HCT116 (cell line): ENCODE results near the gene VWA5B1. TPM values are rescaled to one million over a fixed set of nuclear protein-coding genes. Genes with fewer than 3 reads are reported as not detected.

Experiments
- ATAC-seq: fragments of 200-7000 bp; cut with Tn5 transposase; 2 replicates; pipeline ENCODE4 v1.9.1; 2020; ENCODE audit warnings: mild to moderate bottlenecking, moderate library complexity
- BruUV-seq: library from RNA; stranded (reverse); fragments of 400-500 nt; replicated peaks from 2 replicates; lab custom pipeline; 2021; lab: Mats Ljungman, UMichigan
- CTCF ChIA-PET: fragments of 300-600 bp; sonication (Branson Sonifier 250); formaldehyde crosslinking; loops from one replicate; lab custom pipeline; 2021; ENCODE audit warnings: antibody characterized with exemption; lab: Charles Lee
- POLR2A ChIA-PET: fragments of 300-600, 350-600 bp; sonication (Branson Sonifier 250); formaldehyde crosslinking; loops from one replicate; lab custom pipeline; 2021; ENCODE audit warnings: antibody characterized with exemption; lab: Charles Lee
- RAD21 ChIA-PET, 2 experiments: fragments of 300-600 bp; sonication (Branson Sonifier 250); formaldehyde crosslinking; loops; one replicate each; lab custom pipeline; 2023; ENCODE audit warnings: low total read pairs in 2 of 2; ENCODE audit not compliant: uncharacterized antibody in 2 of 2, unreplicated experiment in 2 of 2, low non-redundant PET in 1 of 2; lab: Charles Lee
- DNase-seq: peaks from one replicate; pipeline ENCODE4 v3.0.0-alpha.2; 2010; ENCODE audit warnings: low read depth, low spot score
- H2AFZ ChIP-seq: fragments of 200-600 bp; shearing (Covaris generic), sonication (generic); 2 replicates; pipeline ENCODE4 v1.6.1; 2017; ENCODE audit warnings: low read depth, mixed run types, mixed read lengths, antibody characterized with exemption, low read length; ENCODE audit not compliant: poor library complexity, severe bottlenecking
- H3K27ac ChIP-seq: 2 replicates; pipeline ENCODE4 v1.5.1; 2012; ENCODE audit warnings: low read depth, low read length
- H3K27me3 ChIP-seq: fragments of 200-600 bp; sonication (generic); 2 replicates; pipeline ENCODE4 v1.6.1; 2016; ENCODE audit warnings: mixed run types, low read length, mixed read lengths; ENCODE audit not compliant: insufficient read depth
- H3K36me3 ChIP-seq, 2 experiments: fragments of 200-500 bp in 1 of 2; fragments of 200-600 bp in 1 of 2; sonication (Bioruptor generic) in 1 of 2; sonication (generic) in 1 of 2; 2 replicates each; pipeline versions ENCODE4 v1.5.1 to v1.6.1; 2014 to 2016; ENCODE audit warnings: low read length in 2 of 2, inconsistent platforms in 1 of 2, mixed read lengths in 1 of 2, mixed run types in 1 of 2; ENCODE audit not compliant: insufficient read depth in 2 of 2, control insufficient read depth in 1 of 2
- H3K4me1 ChIP-seq, 2 experiments: fragments of 200-600 bp in 1 of 2; sonication (generic) in 1 of 2; 2 replicates each; pipeline versions ENCODE4 v1.5.1 to v1.6.1; 2012 to 2017; ENCODE audit warnings: low read length in 2 of 2, inconsistent platforms in 1 of 2, mild to moderate bottlenecking in 1 of 2, mixed read lengths in 1 of 2, mixed run types in 1 of 2, moderate library complexity in 1 of 2; ENCODE audit not compliant: insufficient read depth in 2 of 2, control insufficient read depth in 1 of 2
- H3K4me2 ChIP-seq: fragments of 200-600 bp; sonication (generic); 2 replicates; pipeline ENCODE4 v1.6.1; 2017; ENCODE audit warnings: mixed run types, low read length, mixed read lengths
- H3K4me3 ChIP-seq, 2 experiments: fragments of 200-600 bp in 1 of 2; sonication (generic) in 1 of 2; replicated peaks in 1 of 2; 2 replicates each; pipeline ENCODE4 v1.5.1; 2011 to 2016; ENCODE audit warnings: low read length in 2 of 2, control low read depth in 1 of 2, low read depth in 1 of 2, mild to moderate bottlenecking in 1 of 2, mixed read lengths in 1 of 2, mixed run types in 1 of 2
- H3K79me2 ChIP-seq: fragments of 200-600 bp; sonication (generic); 2 replicates; pipeline ENCODE4 v1.6.1; 2017; ENCODE audit warnings: mild to moderate bottlenecking, mixed run types, low read length, moderate library complexity, mixed read lengths; ENCODE audit not compliant: insufficient read depth
- H3K9ac ChIP-seq: fragments of 200-600 bp; sonication (generic); 2 replicates; pipeline ENCODE4 v1.6.1; 2016; ENCODE audit warnings: low read length, mixed read lengths
- H3K9me2 ChIP-seq: fragments of 200-600 bp; sonication (generic), shearing (Covaris generic); 2 replicates; pipeline ENCODE4 v1.6.1; 2017; ENCODE audit warnings: mixed run types, mild to moderate bottlenecking, moderate library complexity; ENCODE audit not compliant: insufficient read depth
- H3K9me3 ChIP-seq, 2 experiments: fragments of 200-500 bp in 1 of 2; fragments of 200-600 bp in 1 of 2; sonication (Bioruptor generic) in 1 of 2; sonication (generic) in 1 of 2; 2 replicates each; pipeline ENCODE4 v1.6.1; 2014 to 2017; ENCODE audit warnings: low read length in 2 of 2, mixed read lengths in 2 of 2, inconsistent platforms in 1 of 2, low read depth in 1 of 2, mild to moderate bottlenecking in 1 of 2, mixed run types in 1 of 2, moderate library complexity in 1 of 2; ENCODE audit not compliant: control insufficient read depth in 1 of 2, insufficient read depth in 1 of 2
- H4K20me1 ChIP-seq: fragments of 200-600 bp; sonication (generic), shearing (Covaris generic); 2 replicates; pipeline ENCODE4 v1.6.1; 2017; ENCODE audit warnings: mixed run types, mild to moderate bottlenecking, moderate library complexity; ENCODE audit not compliant: insufficient read depth
- ATF3 ChIP-seq: IDR thresholded peaks from 2 replicates; pipeline ENCODE4 v1.6.1; 2012
- CBX3 ChIP-seq: IDR thresholded peaks from 2 replicates; pipeline ENCODE4 v1.6.1; 2012; ENCODE audit warnings: low read depth
- CEBPB ChIP-seq: IDR thresholded peaks from 2 replicates; pipeline ENCODE4 v1.6.1; 2012; ENCODE audit warnings: low read depth
- CTCF ChIP-seq, 3 experiments: fragments of 200-600 bp in 1 of 3; sonication (generic) in 1 of 3; IDR thresholded peaks in 2 of 3; conservative IDR thresholded peaks in 1 of 3; 2 replicates each; pipeline ENCODE4 v1.5.1; 2012 to 2017; ENCODE audit warnings: low read depth in 2 of 3, low read length in 2 of 3, antibody characterized with exemption in 1 of 3, borderline replicate concordance in 1 of 3, control low read depth in 1 of 3, mild to moderate bottlenecking in 1 of 3, mixed read lengths in 1 of 3, mixed run types in 1 of 3, moderate library complexity in 1 of 3; ENCODE audit not compliant: insufficient read depth in 1 of 3
- ELF1 ChIP-seq: IDR thresholded peaks from 2 replicates; pipeline ENCODE4 v1.6.1; 2012; ENCODE audit warnings: low read depth, borderline replicate concordance
- EZH2 ChIP-seq: fragments of 200-600 bp; sonication (generic); IDR thresholded peaks from 2 replicates; pipeline ENCODE4 v1.6.1; 2017; ENCODE audit warnings: antibody characterized with exemption, mixed run types
- EZH2phosphoT487 ChIP-seq: fragments of 200-600 bp; IDR thresholded peaks from 2 replicates; pipeline ENCODE4 v1.6.1; 2018; ENCODE audit warnings: antibody characterized with exemption, borderline replicate concordance
- FOSL1 ChIP-seq: IDR thresholded peaks from 2 replicates; pipeline ENCODE4 v1.6.1; 2012; ENCODE audit warnings: low read depth
- MAX ChIP-seq: IDR thresholded peaks from 2 replicates; pipeline ENCODE4 v1.6.1; 2012
- POLR2AphosphoS5 ChIP-seq: IDR thresholded peaks from 2 replicates; pipeline ENCODE4 v1.6.1; 2011; ENCODE audit warnings: mild to moderate bottlenecking, low read depth, low read length, moderate library complexity
- REST ChIP-seq: IDR thresholded peaks from 2 replicates; pipeline ENCODE4 v1.6.1; 2012; ENCODE audit warnings: low read depth
- SIN3A ChIP-seq: IDR thresholded peaks from 2 replicates; pipeline ENCODE4 v1.6.1; 2012; ENCODE audit warnings: low read depth
- SP1 ChIP-seq: IDR thresholded peaks from 2 replicates; pipeline ENCODE4 v1.6.1; 2012; ENCODE audit warnings: low read depth
- SRF ChIP-seq: IDR thresholded peaks from 2 replicates; pipeline ENCODE4 v1.6.1; 2012; ENCODE audit warnings: low read depth
- TCF7L2 ChIP-seq: IDR thresholded peaks from 2 replicates; pipeline ENCODE4 v1.7.0; 2011; ENCODE audit warnings: borderline replicate concordance, inconsistent platforms; ENCODE audit not compliant: insufficient read depth, insufficient read length; ENCODE audit errors: extremely low read depth
- ZFX ChIP-seq: fragments of 450-650 bp; IDR thresholded peaks from 2 replicates; pipeline ENCODE4 v1.6.1; 2017
- ZNF274 ChIP-seq: fragments of 200-500 bp; sonication (Bioruptor generic); IDR thresholded peaks from 2 replicates; pipeline ENCODE4 v1.6.1; 2014; ENCODE audit warnings: mild to moderate bottlenecking, low read depth, low read length, inconsistent platforms
- intact Hi-C: fragments of 100-400 bp; cut with micrococcal nuclease; formaldehyde crosslinking; loops from 2 replicates; pipeline ENCODE4 v1.10.0; 2022
- total RNA-seq: library from RNA; stranded (reverse); gene quantifications from one replicate; pipeline ENCODE4 v1.2.1, GENCODE V29; 2021; ENCODE audit not compliant: unreplicated experiment

Gene VWA5B1
- total RNA-seq, 1 experiment from 2014 or later = not detected

GRCh38 chr1:20372676-20373075 lies 82.0 kb downstream of the VWA5B1 start:
- ATAC-seq (no peak), DNase-seq (no peak)
- Histone ChIP-seq H3K27me3 (peaks cover 5% of the 10 kb centered on the region; the same call in 1 of the 2 replicates), H3K79me2 (no peaks in the 10 kb centered on the region), H4K20me1 (no peaks in the 10 kb centered on the region), H2AFZ (no peak overlapping the region), H3K4me3 (no peak overlapping the region), H3K9me3 (no peaks in the 10 kb centered on the region), H3K9me2 (no peaks in the 10 kb centered on the region), H3K4me1 (peaks cover 0 to 24% of the 10 kb centered on the region in 2 experiments; a peak in 2 of 4 replicates), H3K27ac (no peak overlapping the region), H3K9ac (no peak overlapping the region), H3K4me2 (no peak overlapping the region), H3K36me3 (no peaks in the 10 kb centered on the region)
- ChIA-PET CTCF (no interaction called here), POLR2A (no interaction called here), RAD21 (no interaction called here)
- BruUV-seq = no TSS peak
- TF ChIP-seq SP1 (no peak), POLR2AphosphoS5 (no peak), MAX (no peak), ZFX (no peak), FOSL1 (no peak), SRF (no peak), ATF3 (no peak), EZH2phosphoT487 (no peak), CBX3 (no peak), ELF1 (no peak), REST (no peak), EZH2 (no peak), SIN3A (no peak), CTCF (IDR thresholded peaks at IDR 0.05 in 2 of 3, conservative IDR thresholded peaks at IDR 0.05 in 1 of 3; ENCODE audit: borderline replicate concordance in 1 of 3, insufficient read depth in 1 of 3, low read depth in 2 of 3, low read length in 2 of 3) (no peak), TCF7L2 (no peak), ZNF274 (no peak), CEBPB (no peak)
- intact Hi-C loops = no loop called here
